Smooth muscle cell (in vitro differentiated cells): ENCODE measurements around the gene ZEB2. TPM values are rescaled to one million over a fixed set of nuclear protein-coding genes. Genes with fewer than 3 reads are reported as not detected.

Experiments used
- DNase-seq: peaks from one replicate; lab custom pipeline; 2025; ENCODE audit not compliant: unreplicated experiment; lab: John Stamatoyannopoulos, UW
- H2AFZ ChIP-seq: fragments of 200-600 bp; sonication (generic); 2 replicates; pipeline ENCODE4 v1.6.0; 2016; ENCODE audit warnings: antibody characterized with exemption, low read depth, mild to moderate bottlenecking
- H3F3A ChIP-seq: fragments of 200-600 bp; sonication (generic); 2 replicates; pipeline ENCODE4 v1.6.0; 2017; ENCODE audit warnings: antibody characterized with exemption, low read depth
- H3K27ac ChIP-seq: fragments of 200-600 bp; sonication (generic); 2 replicates; pipeline ENCODE4 v1.5.1; 2016; ENCODE audit warnings: low read depth, mild to moderate bottlenecking
- H3K27me3 ChIP-seq: fragments of 200-600 bp; sonication (generic); 2 replicates; pipeline ENCODE4 v1.6.1; 2016; ENCODE audit warnings: low read depth, mild to moderate bottlenecking
- H3K36me3 ChIP-seq: fragments of 200-600 bp; sonication (generic); 2 replicates; pipeline ENCODE4 v1.5.1; 2016; ENCODE audit warnings: low read depth
- H3K4me1 ChIP-seq: fragments of 200-600 bp; sonication (generic); 2 replicates; pipeline ENCODE4 v1.5.1; 2016; ENCODE audit warnings: low read depth
- H3K4me2 ChIP-seq: fragments of 200-600 bp; sonication (generic); 2 replicates; pipeline ENCODE4 v1.6.0; 2016; ENCODE audit warnings: mild to moderate bottlenecking
- H3K4me3 ChIP-seq: fragments of 200-600 bp; sonication (generic); 2 replicates; pipeline ENCODE4 v1.5.1; 2016; ENCODE audit warnings: mild to moderate bottlenecking
- H3K79me2 ChIP-seq: fragments of 200-600 bp; sonication (generic); 2 replicates; pipeline ENCODE4 v1.6.0; 2016; ENCODE audit warnings: low read depth, mild to moderate bottlenecking
- H3K9ac ChIP-seq: fragments of 200-600 bp; sonication (generic); 2 replicates; pipeline ENCODE4 v1.6.0; 2016; ENCODE audit warnings: low read depth
- H3K9me3 ChIP-seq: fragments of 200-600 bp; sonication (generic); replicated peaks from 2 replicates; pipeline ENCODE4 v1.5.1; 2016; ENCODE audit warnings: low read depth
- H4K20me1 ChIP-seq: fragments of 200-600 bp; sonication (generic); 2 replicates; pipeline ENCODE4 v1.6.0; 2016; ENCODE audit warnings: low read depth
- WGBS: methylation state at CpG from one replicate; pipeline ENCODE4 v1.1.7; 2016; ENCODE audit warnings: low lambda C conversion rate; 5-methylcytosine and 5-hydroxymethylcytosine counted together
- polyA plus RNA-seq: library from polyadenylated mRNA; unstranded; fragments of >200 nt; fragmentation: Nextera tagmentation; extraction: Ambion mirVana; gene quantifications from 2 replicates; pipeline ENCODE4 v1.2.1, GENCODE V29; 2016
- total RNA-seq: library from RNA; depleted of rRNA; stranded (reverse); fragments of >200 nt; gene quantifications from 2 replicates; pipeline ENCODE4 v1.2.3, GENCODE V29; 2014
- TF ChIP-seq, protein P1 (sequence below): fragments of 200-600 bp; sonication (generic); IDR thresholded peaks from 2 replicates; pipeline ENCODE4 v1.5.1; 2017; ENCODE audit warnings: borderline replicate concordance, mild to moderate bottlenecking, antibody characterized with exemption; ENCODE audit not compliant: insufficient read depth, poor library complexity, severe bottlenecking

The ZEB2 gene
- total and polyA plus RNA-seq, 2 experiments from 2014 or later = 67.5 to 148 TPM

DNA sequence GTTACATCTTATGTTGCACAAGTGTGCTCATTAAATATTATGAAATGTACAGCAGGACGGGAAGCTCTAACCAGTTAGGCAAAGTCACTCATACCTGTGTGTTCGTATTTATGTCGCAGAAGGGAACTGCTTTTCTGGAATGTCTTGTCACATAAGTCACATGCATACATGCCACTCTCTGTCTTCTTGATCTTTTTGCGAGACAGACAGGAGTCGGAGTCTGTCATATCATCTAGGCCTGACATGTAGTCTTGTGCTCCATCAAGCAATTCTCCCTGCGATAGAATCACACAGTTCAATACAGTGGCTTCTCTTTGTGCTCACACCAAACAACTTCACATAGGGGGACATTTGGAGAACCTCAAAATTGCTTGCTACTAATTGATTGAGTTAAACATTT lies 123.6 kb downstream of the ZEB2 start:
- H3K79me2 ChIP-seq = peaks cover 38% of the 10 kb centered on the region
- 89% methylated on average over 6 of the region's 6 CpGs for WGBS

DNA sequence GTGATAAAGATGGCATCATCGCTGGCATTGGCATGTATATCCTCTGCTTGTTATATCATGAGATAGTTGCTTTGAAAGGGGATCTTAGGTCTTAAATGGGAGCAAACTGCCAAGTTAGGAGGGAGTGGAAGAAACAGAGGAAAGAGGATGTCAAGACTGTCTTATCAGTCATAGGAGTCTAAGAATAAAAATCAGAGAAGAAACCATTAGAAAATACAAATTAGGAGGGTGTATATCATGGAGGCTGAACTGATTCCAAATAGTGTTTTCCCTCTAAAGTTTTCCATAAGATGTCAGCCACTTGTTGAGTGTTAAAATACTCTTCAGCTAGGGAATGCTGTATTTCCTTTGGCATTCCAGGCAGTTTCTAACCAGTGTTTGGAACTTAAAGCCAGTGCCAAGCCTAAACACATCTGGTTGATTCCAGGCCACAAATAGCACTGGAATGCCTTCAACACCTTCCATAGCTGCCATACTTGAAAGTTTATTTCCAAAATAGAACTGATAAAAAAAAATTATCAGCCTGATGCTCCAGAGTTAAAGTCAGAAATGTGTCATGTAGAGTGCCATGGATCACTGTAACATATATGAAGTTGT lies 129.4 kb downstream of the ZEB2 start:
- Histone ChIP-seq H4K20me1 (peaks cover 11% of the 10 kb centered on the region), H3K36me3 (peaks cover 30% of the 10 kb centered on the region), H3K79me2 (peaks cover 5% of the 10 kb centered on the region), H3K9me3 (no peaks in the 10 kb centered on the region), H3F3A (peaks cover 26% of the 10 kb centered on the region), H3K27me3 (no peaks in the 10 kb centered on the region), H3K4me3 (no peak overlapping the region), H2AFZ (no peak overlapping the region), H3K9ac (no peak overlapping the region), H3K4me2 (no peak overlapping the region), H3K4me1 (no peaks in the 10 kb centered on the region), H3K27ac (no peak overlapping the region)
- TF ChIP-seq, protein P1, sequence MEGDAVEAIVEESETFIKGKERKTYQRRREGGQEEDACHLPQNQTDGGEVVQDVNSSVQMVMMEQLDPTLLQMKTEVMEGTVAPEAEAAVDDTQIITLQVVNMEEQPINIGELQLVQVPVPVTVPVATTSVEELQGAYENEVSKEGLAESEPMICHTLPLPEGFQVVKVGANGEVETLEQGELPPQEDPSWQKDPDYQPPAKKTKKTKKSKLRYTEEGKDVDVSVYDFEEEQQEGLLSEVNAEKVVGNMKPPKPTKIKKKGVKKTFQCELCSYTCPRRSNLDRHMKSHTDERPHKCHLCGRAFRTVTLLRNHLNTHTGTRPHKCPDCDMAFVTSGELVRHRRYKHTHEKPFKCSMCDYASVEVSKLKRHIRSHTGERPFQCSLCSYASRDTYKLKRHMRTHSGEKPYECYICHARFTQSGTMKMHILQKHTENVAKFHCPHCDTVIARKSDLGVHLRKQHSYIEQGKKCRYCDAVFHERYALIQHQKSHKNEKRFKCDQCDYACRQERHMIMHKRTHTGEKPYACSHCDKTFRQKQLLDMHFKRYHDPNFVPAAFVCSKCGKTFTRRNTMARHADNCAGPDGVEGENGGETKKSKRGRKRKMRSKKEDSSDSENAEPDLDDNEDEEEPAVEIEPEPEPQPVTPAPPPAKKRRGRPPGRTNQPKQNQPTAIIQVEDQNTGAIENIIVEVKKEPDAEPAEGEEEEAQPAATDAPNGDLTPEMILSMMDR = no peak
- 95% methylated on average over 1 of the region's 1 CpG for WGBS
- DNase-seq = no peak

More for the DNA sequence above, 123.6 kb downstream of the ZEB2 start:
- Histone ChIP-seq H3K4me3 (no peak overlapping the region), H3K27ac (peak overlapping the region; percentile 26), H3F3A (peaks cover 26% of the 10 kb centered on the region), H3K27me3 (no peaks in the 10 kb centered on the region), H3K36me3 (peaks cover 50% of the 10 kb centered on the region), H2AFZ (no peak overlapping the region), H3K4me2 (no peak overlapping the region), H4K20me1 (peaks cover 11% of the 10 kb centered on the region), H3K4me1 (no peaks in the 10 kb centered on the region), H3K9me3 (no peaks in the 10 kb centered on the region), H3K9ac (no peak overlapping the region)
- TF ChIP-seq, protein P1 = no peak
- no peak for DNase-seq

GRCh38 chr2:144389930-144390311 lies 130.0 kb downstream of the ZEB2 start:
- peaks cover 26% of the 10 kb centered on the region for H3K36me3 ChIP-seq

More at GRCh38 chr2:144389930-144390311, 130.0 kb downstream of the ZEB2 start:
- no peak overlapping the region for H3K4me2 ChIP-seq
- H3K4me1 ChIP-seq = no peaks in the 10 kb centered on the region
- no peak for DNase-seq
- H3K4me3 ChIP-seq = peak overlapping the region; percentile 34
- H3K27ac ChIP-seq = no peak overlapping the region
- H3F3A ChIP-seq = peaks cover 30% of the 10 kb centered on the region
- no peak overlapping the region for H3K9ac ChIP-seq
- peaks cover 11% of the 10 kb centered on the region for H4K20me1 ChIP-seq
- WGBS = 85% methylated on average over 9 of the region's 9 CpGs
- no peaks in the 10 kb centered on the region for H3K27me3 ChIP-seq
- peaks cover 5% of the 10 kb centered on the region for H3K79me2 ChIP-seq
- no peaks in the 10 kb centered on the region for H3K9me3 ChIP-seq
- TF ChIP-seq, protein P1 = no peak
- H2AFZ ChIP-seq = no peak overlapping the region
